ENCODE data around the gene NACC1.

The NACC1 gene

DNA sequence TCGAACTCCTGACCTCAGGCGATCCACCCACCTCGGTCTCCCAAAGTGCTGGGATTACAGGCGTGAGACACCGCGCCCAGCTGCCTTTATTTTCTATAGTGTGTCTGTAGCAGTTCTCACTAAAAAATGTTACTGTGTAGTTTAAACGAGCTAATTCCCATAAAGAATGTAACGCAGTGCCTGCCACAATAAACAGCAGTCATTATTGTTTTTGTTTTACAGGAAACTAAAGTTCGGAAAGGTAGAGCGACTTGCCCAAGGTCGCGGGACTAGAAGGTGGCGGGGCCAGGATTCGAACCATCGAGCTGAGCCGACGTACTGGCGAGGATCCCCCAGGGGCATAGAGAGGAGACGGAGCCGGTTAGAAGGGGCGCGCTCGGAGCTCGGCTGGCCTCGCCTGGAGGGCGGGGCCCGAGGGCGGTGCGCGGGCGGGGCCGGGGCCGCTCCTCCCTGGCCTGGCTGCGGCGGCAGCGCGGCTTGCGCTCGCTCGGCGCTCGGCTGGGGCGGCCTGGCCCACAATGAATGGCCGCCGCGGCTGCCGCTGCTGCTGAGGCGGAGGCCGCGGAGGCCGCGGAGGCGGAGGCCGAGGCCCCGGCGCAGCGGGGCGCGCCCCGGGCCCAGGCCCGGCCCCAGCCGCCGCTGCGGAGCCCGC lies at the start of gene NACC1:
Gene NACC1, plus strand, starts transcription at position 493 of the 652 bp plus-strand sequence. CDS start 16,944 bp downstream, outside the sequence.
- peak; percentile 85 for DNase-seq (ENCODE audit: low spot score)

DNA sequence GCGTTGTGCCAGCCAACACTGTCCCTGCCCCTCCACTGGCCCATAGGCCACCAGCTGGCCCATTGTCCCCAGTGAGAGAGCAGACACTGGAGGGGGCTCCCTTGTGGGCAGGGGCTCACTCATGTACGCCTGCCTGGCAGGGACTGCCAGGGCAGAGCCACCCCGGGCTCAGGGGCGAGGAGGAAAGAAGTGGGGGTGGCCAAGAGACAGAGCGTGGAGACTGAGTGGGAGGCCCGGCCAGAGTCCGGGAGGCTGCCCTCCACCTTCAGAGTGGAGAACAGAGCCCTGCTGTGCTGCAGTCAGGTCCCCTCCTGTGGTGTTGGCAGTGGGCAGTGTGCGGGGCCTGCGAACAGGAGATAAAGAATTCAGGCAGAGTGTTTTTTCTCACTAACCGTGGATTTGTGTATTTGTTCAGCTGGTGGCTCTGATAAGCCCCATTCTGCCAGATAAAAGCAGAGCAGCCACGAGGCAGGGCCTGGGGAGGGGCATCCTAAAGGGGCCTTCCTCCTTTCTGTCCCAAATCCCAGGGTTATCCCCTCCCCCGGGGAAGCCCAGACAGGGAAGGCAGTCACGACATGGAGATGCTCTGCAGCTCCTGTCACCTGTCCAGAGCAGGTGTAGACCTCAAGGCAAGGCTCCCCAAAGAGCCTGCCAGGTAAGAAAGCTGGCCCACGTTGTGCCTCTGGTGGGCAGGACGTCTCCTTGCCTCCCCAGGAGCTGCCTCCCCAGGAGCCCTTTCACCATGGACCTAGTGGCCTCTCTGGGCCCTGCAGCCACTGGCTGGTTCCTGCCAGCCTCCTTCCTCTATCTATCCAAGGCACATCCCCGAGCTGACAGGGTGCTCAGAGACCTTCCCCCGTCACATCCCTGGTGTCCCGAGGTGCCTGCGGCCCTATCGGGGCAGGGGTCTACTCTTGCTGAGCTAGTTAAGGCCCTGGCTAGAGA lies 48.4 kb upstream of the NACC1 start:
- DNase-seq (ENCODE audit: low spot score) = peak; percentile 32

DNA sequence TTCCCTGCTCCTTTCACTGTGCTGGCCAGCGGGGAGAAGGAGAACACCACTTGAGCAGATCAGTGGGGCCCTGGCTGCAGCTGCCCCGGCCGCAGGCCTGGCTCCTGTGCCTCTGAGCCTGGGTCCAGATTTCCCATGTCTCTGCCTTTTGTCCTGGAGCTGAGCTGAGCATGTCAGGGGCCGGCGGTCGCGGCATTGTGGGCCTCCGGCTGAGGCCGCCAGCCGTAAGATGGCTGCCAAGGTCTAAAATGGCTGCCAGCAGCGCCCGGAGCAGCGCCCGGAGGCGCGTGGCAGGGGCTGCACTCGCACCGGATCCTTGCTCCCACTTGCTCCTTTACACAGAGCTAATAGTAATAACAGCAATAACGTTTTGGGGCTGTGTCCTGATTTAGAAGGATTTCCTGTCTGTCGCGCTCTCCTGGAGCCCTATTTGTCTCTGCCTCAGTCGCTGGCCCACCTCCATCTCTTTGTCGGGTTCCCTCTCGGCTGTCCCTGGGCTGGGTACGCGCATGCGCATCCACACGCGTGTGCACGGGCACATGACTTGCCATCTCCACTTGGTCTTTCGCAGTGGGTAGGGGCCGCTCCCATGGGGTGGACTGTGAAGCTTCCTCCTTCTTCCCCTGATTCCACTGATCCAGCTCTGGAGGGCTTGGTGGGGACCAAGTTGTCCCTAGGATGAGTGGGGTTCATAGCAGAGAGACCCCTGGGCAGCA lies 47.5 kb upstream of the NACC1 start:
- peak; percentile 28 for DNase-seq (ENCODE audit: low spot score)

DNA sequence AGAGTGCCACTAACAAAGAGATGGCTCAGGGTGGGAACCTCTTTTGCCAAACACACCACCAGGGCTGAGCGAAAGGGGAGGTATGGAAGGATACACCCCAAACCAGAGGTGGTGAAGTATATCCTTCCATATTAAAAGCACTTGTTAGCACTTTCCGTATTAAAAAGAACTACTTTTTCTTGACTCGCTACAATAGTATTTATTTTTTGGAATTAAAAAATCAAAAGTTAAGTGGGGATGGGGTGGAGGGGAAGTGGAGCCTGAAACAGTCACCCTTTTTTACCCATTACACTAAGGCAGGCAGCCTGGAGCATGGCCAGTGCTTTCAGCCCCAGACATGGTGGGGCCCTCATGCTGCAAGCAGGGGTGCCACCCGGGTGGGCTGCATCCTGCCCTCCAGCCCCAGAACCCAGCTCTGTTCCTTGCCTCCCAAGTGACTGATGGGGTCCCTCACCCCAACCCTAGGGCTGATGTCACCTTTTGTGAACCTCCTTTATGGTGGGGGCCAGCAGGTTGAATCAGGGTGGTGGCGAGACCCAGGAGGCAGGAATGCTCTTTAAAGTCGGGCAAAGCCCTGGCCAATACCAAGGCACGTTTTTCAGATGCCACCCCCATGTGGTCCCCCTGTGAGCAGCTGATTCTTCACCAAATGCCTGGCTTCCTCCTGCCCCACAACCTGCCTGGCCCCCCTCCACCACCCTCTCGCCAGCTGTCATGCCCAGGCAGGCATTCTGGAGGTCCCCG lies 46.4 kb upstream of the NACC1 start:
- DNase-seq (ENCODE audit: low spot score) = peak; percentile 52

DNA sequence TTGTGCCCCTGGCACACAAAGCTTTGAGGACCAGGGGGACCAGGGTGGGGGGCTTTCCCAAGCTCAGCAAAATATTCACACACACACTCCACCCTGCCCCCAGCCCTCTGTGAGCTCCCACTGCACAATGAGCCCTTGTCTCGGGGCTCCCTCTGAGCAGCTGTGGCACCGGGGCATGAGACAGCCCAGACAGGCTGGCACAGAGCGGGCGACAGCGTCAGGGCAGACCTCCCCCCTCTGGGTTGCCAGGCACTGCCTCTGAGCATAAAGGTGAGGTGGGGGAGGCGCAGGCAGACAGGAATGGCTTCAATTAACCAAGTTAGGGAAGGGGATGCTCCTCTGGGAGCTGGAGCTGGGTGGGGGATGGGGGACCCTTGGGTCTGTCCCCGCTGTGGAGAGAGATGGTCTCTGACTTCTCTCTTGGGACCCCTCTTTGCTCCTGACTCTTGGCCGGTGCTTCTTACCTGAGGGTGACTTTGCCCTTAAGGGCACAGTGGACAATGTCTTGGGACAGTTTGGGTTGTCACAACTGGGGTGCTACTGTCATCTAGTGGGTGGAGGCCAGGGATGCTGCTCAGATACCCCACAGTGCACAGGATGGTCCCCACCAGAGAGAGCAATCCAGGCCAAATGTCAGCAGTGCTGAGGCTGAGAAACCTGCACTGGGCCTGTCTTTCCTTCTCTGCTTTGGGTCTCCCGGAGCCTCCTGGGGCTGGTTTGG lies 45.7 kb upstream of the NACC1 start:
- DNase-seq (ENCODE audit: low spot score) = peak; percentile 97

DNA sequence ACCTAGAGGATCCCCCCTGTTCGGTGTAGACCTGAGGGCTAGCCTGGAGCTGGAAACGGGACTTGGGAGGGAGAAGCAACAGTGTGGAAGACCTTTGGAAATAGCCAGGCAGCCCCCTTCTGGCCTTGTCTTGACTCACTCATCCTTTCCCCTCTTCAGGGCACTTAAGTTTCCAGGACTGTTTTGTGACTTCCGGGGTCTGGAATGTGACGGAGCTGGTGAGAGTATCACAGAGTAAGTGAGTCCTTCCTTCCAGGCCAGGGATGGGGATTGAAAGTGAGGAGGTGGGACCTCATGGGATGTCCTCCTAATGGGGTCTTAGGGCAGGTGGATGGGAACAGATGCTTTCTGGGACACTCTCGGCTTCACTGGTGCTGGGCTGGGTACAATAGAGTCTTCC lies 44.8 kb upstream of the NACC1 start:
- no peak for DNase-seq (ENCODE audit: low spot score)

DNA sequence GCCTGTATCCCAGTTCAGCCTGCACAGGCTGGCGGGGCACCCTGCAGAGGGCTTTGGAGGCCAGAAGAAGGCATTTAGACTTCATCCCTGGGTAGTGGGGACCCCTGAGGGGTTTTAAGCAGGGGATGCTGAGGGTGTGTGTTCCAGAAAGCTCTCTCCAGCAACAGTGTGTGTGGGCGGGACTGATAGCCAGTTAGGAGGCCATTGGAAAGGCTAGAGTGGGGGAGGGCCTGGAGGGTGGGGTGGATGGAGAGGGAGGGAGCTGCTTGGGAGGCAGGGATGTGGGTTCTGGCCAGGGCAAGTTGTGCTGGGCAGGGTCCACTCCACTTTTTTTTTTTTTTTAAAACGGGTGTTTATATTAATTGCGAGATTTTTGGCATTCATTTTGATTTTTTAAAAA lies 43.7 kb upstream of the NACC1 start:
- no peak for DNase-seq (ENCODE audit: low spot score)

DNA sequence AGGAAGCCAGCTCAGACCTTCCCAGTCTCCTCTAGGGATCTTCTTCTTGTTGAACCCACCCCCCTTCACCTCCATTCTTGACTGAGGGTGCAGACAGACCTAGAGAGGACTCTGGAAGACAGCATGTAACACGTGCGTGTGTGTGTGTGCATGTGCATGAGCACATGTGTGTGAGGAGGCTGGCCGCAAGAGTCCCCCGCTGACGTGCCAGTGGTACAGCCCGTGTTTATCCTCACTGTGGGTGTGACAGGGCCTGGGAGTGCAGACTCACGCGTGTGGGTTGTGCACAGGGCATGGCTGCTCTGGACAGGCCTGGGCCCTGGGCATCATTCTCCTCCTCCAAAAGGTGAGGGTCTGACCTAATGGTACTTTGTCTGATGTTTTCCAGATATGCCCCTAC lies 41.7 kb upstream of the NACC1 start:
- no peak for DNase-seq (ENCODE audit: low spot score)

DNA sequence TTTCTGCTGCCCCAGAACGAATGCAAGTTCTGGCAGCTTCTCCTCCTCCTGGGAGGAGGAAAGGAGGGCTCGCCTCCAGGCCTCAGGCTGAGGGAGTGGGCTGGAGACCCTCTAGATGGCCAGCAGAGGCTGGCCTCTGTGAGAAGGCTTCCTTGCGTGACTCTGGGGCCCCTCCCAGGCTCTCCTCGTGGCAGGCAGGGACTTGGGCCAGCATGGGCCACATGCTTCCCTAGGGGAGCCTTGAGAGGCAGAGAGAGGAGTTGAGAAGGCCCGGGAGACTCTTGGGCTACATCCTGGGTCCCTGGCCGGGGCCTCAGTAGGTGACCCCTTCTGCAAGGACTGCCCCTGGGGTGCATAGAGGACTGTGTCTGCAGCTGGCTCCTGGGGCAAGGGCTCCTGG lies 41.3 kb upstream of the NACC1 start:
- no peak for DNase-seq (ENCODE audit: low spot score)

DNA sequence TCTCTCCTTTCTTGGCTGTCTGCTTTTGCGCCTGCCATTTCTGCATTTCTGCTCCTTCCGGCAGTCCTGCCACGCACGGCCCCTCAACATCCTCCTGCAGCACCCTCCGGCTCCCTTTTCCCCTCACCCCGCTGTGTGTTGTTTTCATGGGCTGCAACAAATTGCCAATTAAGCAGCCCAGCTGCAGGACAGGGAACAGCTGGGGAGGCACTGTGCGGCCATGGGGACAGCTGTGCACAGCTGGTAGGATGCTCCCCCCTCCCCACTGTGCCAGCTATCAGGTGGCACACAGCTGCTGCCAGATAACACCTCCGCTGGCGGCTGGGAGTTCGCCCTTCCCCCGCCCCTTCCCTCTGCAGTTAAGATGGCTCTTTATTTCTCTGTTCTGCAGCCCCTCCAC lies 40.8 kb upstream of the NACC1 start:
- no peak for DNase-seq (ENCODE audit: low spot score)

DNA sequence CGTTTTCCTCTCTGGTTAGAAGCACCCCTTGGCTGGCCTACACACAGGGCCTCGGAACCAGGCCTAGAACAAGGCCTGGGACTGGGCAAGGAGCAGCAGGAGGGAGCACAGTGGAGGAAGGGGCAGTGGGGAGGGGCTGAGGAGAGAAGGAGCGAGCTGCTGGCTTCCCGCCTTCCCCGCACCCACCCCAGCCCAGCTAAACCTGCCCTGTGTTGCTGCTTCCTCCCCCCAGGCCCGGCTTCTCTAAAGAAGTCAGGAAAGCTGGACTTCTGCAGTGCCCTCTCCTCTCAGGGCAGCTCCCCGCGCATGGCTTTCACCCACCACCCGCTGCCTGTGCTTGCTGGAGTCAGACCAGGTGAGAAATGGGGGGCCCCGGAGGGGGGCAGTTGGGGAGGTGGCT lies 39.7 kb upstream of the NACC1 start:
- DNase-seq (ENCODE audit: low spot score) = no peak

DNA sequence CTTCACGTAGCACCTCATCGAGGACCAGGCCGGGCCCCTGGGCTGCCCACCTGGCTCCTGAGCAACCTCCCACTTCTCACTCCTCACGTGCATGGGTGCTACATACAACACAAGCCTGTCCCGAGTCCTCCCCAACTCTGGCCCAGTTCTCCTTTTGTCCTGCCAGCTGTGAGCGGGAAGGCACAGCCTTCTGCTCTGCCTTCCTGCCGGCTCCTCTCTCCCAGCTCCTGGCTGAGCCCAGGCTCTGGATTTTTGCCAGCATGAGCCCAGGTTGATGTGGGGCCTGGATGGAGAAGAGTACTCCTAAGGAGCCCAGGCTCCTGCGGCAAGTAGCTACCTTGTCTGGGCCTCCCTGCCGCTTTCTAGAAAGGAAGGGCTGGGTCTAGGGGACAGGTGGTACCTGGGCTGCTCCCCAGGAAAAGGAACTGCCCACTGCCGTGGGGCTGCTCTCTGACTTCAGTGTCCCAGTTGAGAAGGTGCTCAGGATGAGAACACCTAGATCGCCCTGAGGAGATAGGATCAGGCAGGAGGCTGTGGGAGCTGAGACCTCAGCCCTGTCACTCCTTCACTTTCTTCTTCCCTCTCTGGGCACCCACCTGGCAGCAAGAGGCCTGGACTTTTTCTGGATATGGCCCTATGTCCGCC lies 39.0 kb upstream of the NACC1 start:
- peak; percentile 28 for DNase-seq (ENCODE audit: low spot score)

DNA sequence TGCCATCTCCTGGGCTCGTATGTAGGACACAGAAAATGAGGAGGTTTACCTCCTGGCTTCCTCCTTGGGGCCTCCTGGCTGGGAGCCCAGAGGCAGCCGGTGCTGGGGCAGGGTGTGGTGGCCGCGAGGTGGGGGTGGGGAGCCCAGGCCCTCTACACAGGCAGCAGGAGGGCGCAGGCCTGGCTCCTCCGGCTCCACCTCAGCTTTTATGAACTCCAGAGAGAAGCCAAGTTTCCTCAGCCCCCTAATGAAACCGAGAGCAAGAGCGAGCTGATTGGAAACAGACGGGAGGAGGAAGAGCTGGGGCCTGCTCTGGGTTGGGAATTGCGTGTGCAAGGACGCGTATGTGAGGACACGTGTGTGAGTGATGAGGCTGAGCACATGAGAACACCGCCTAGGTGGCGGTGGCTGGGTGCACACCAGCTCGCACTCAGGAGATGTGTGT lies 38.5 kb upstream of the NACC1 start:
- no peak for DNase-seq (ENCODE audit: low spot score)

DNA sequence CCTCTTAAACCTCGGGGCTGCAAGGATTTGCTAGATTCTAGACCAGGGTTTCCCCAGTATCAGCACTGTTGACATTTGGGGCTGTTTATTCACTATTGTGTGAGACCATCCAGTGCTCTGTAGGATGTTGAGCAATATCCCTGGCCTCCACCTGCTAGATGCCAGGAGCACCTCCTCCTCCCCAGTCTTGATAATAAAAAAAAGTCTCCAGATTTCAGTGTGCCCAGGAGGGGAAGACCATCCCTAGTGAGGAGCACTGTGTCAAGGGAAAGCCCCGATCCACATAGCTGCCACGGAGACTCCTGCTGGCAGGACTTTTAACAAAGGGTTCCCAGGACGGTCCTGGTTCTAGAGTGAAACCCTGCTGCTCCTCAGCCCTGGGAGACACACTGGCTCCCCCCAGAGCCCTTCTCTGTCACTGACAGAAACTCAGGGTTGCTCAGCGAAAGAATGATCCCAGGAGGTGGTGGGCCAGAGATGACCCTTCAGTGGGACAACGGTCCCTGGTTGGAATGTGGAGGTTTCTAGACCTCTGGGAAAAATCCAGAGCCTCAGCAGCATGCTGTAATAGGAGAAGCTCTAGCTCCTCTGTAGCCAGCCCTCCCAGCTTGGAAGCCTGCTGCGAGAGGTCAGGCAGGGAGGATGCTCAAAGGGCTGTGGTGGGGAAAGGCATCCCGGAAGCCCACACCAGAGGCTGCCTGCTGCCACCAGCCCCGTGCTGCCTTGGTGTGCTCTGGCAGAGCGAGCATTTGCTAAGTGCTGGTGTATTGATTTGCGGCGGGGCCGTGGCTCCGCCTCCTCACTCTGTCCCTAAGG lies 35.7 kb upstream of the NACC1 start:
- DNase-seq (ENCODE audit: low spot score) = peak; percentile 78

DNA sequence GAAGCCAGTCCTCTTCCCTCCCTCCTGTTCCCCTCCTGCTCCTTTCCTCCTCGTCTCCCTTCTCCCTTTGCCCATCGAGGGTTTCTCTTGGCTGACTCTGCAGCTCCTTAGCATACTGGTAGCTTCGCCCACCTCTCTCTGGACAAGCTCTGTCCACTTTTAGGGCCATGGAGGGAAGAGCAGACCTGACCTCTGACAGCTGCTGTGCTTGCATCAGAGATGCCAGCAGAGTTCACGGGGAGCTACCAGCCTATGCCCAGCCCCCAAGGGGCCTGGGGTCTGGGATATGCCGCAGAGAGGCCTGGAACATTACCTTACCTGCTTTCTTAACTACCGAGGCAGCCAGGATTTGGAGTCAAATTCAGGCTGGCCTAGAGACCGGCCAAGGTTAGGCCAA lies 35.1 kb upstream of the NACC1 start:
- peak; percentile 23 for DNase-seq (ENCODE audit: low spot score)

DNA sequence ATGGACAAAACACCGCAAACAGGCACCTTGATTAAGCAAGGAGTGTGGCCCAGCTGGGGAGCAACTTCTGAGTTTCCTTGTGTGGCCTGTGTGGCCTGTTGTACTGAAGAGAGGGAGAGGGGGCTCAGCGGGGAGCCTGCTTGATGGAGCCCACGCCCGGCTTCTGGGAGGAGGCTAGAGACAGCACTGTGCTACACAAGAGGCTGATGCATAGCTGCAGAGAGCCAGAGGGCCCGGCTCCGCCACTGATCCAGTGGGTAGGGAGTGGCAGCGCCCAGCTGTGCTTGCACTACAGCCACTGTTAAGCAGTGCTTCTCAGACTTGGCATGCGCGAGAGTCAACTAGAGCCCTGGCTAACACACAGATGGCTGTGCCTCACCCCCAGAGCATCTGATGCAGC lies 34.4 kb upstream of the NACC1 start:
- DNase-seq (ENCODE audit: low spot score) = peak; percentile 52

DNA sequence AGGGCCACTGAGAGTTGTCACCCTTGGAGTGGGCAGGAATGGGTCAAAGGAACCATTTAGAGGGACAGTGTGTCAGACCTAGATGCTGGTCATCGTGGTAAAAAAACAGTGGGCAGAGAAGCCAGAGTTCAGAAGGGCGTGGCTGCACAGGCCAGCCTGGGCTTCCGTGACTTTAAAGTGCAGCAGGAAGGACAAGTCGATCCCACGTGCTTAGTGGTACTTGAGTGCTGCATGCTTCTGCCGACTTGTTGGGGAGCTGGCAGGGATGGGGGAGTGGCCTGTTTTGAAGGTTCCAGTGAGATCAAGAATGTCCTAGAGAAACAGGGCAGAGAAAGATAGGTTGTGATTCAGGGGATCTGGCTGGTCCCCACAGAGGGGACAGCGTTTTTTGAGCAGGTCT lies 32.4 kb upstream of the NACC1 start:
- peak; percentile 36 for DNase-seq (ENCODE audit: low spot score)

DNA sequence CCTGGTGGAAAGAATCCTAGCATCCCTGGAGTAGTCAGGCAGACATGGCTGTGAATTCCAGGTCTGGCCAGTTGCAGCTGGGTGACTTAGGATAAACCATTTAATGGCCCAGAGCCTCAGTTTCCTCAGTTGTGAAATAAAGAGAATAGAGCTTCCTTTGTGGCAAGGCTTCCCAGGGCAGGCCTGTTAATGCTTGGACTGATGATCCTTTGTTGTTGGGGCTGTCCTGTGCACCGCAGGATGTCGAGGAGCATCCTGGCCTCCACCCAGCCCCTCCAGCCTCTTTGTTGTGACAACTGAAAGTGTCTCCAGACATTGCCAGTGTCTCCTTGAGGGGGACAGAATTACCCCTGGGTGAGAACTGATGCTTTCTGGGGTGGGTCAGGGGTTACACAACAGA lies 31.7 kb upstream of the NACC1 start:
- DNase-seq (ENCODE audit: low spot score) = peak; percentile 67

DNA sequence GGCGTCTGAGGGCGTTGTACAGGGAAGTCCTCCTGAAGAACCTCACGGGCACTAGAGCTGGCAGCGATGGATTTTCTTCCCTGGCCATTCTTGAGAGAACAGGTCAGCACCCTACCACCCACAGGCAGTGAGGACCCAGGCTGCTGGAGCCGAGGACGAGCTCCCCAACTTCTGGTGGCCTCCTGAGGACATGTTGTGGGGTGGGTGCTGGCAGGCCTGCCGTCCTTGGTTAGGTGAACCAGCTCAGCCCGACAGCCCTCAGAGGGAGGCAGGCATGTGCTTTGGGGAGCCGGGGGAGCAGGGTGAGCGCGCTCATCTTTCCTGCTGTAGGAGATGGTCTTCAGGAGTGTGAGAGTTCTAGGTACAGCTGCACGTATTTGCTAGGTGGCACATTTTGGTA lies 30.8 kb upstream of the NACC1 start:
- DNase-seq (ENCODE audit: low spot score) = no peak
